Fibroblast of skin of scalp (primary cell): Measurements from ENCODE around the gene SMIM11.
"Not testable (repeated sequence)": the region's sequence is repeated elsewhere in the genome, so short reads cannot be mapped to it uniquely, and the experiment has no call there.

Experiments used
- DNase-seq: peaks from one replicate; pipeline ENCODE4 v3.0.0-alpha.2; 2013

The SMIM11 gene

GRCh38 chr21:34423805-34424204 is 48.5 kb downstream of the SMIM11 start, which contains the start of gene SMIM34:
Gene SMIM34 (minus strand): TSS chr21:34423951. CDS start chr21:34423839, 112 bp downstream.
- not testable (repeated sequence) for DNase-seq

GRCh38 chr21:34427339-34427738 is 52.0 kb downstream of the SMIM11 start:
- not testable (repeated sequence) for DNase-seq

- DNase-seq, result not testable (repeated sequence)
These were observed 53.1 kb downstream of the SMIM11 start for GRCh38 chr21:34428441-34428840.

GRCh38 chr21:34429710-34430109 is 54.4 kb downstream of the SMIM11 start:
- DNase-seq, result not testable (repeated sequence)
